HEK293T (cell line): ENCODE results near the gene MTERF2.

ENCODE experiments used
- CTCF ChIA-PET: fragments of 350-600 bp; formaldehyde crosslinking; extraction: SDS; loops from one replicate; lab custom pipeline; 2021; ENCODE audit warnings: antibody characterized with exemption, inconsistent platforms; lab: Yijun Ruan, JAX
- POLR2A ChIA-PET: fragments of 350-600 bp; formaldehyde crosslinking; extraction: SDS; loops from one replicate; lab custom pipeline; 2020; ENCODE audit warnings: antibody characterized with exemption, inconsistent platforms; lab: Yijun Ruan, JAX
- DNase-seq: peaks from one replicate; pipeline ENCODE4 v3.0.0; 2012; ENCODE audit warnings: mixed read lengths; ENCODE audit errors: extremely low spot score
- ARNT ChIP-seq: fragments of 450-650 bp; IDR thresholded peaks from 2 replicates; pipeline ENCODE4 v1.6.1; 2017; ENCODE audit warnings: mild to moderate bottlenecking
- BHLHE40 ChIP-seq: fragments of 450-650 bp; IDR thresholded peaks from 2 replicates; pipeline ENCODE4 v1.6.1; 2016; ENCODE audit warnings: mild to moderate bottlenecking, moderate library complexity, borderline replicate concordance
- CTBP1 ChIP-seq: fragments of 450-650 bp; IDR thresholded peaks from 2 replicates; pipeline ENCODE4 v1.6.1; 2016; ENCODE audit warnings: borderline replicate concordance
- ELF4 ChIP-seq: fragments of 450-650 bp; IDR thresholded peaks from 2 replicates; pipeline ENCODE4 v1.6.1; 2017; ENCODE audit warnings: antibody characterized with exemption
- FOXA1 ChIP-seq: fragments of 450-650 bp; IDR thresholded peaks from 2 replicates; pipeline ENCODE4 v1.6.1; 2016; ENCODE audit warnings: mild to moderate bottlenecking
- FOXK2 ChIP-seq: fragments of 450-650 bp; IDR thresholded peaks from 2 replicates; pipeline ENCODE4 v1.6.1; 2016; ENCODE audit warnings: mild to moderate bottlenecking
- FOXM1 ChIP-seq: fragments of 450-650 bp; IDR thresholded peaks from 2 replicates; pipeline ENCODE4 v1.6.1; 2017; ENCODE audit warnings: mild to moderate bottlenecking, borderline replicate concordance
- HDGF ChIP-seq: fragments of 450-650 bp; IDR thresholded peaks from 2 replicates; pipeline ENCODE4 v1.6.1; 2017; ENCODE audit warnings: antibody characterized with exemption, borderline replicate concordance
- L3MBTL2 ChIP-seq: fragments of 450-650 bp; conservative IDR thresholded peaks from 2 replicates; pipeline ENCODE4 v1.6.1; 2016; ENCODE audit warnings: mild to moderate bottlenecking
- LEF1 ChIP-seq: fragments of 450-650 bp; IDR thresholded peaks from 2 replicates; pipeline ENCODE4 v1.6.1; 2017; ENCODE audit warnings: mild to moderate bottlenecking, borderline replicate concordance
- NFRKB ChIP-seq: fragments of 450-650 bp; IDR thresholded peaks from 2 replicates; pipeline ENCODE4 v1.6.1; 2016; ENCODE audit warnings: mild to moderate bottlenecking, moderate library complexity
- PKNOX1 ChIP-seq: fragments of 450-650 bp; IDR thresholded peaks from 2 replicates; pipeline ENCODE4 v1.6.1; 2016
- SP1 ChIP-seq: fragments of 450-650 bp; IDR thresholded peaks from 2 replicates; pipeline ENCODE4 v1.6.1; 2017
- SUZ12 ChIP-seq: fragments of 450-650 bp; IDR thresholded peaks from 2 replicates; pipeline ENCODE4 v1.6.1; 2016; ENCODE audit warnings: mild to moderate bottlenecking
- TARDBP ChIP-seq: fragments of 450-650 bp; IDR thresholded peaks from 2 replicates; pipeline ENCODE4 v1.6.1; 2016
- ZNF384 ChIP-seq: fragments of 450-650 bp; IDR thresholded peaks from 2 replicates; pipeline ENCODE4 v1.6.1; 2016

MTERF2 gene

GRCh38 chr12:106976668-106977067 is 10.3 kb downstream of the MTERF2 start:
- ChIA-PET CTCF (interaction anchor here (0.6 kb wide), 1 partner anchor 955 kb away, joined by 3 read pairs; no protein-coding TSS in a partner anchor), POLR2A (interaction anchor here (1.0 to 2.7 kb wide), 2 partner anchors 11 to 117 kb away, joined by 3 to 15 read pairs; partner anchors contain the start of gene MTERF2)
- DNase-seq = no peak
- TF ChIP-seq LEF1 = no peak
- TF ChIP-seq TARDBP = no peak
- TF ChIP-seq SUZ12 = no peak
- TF ChIP-seq ELF4 = no peak
- no peak for TF ChIP-seq ZNF384
- TF ChIP-seq FOXM1 = no peak
- TF ChIP-seq CTBP1 = no peak
- TF ChIP-seq FOXK2 = no peak
- no peak for TF ChIP-seq BHLHE40
- no peak for TF ChIP-seq ARNT
- TF ChIP-seq FOXA1 = no peak
- TF ChIP-seq L3MBTL2 = no peak
- no peak for TF ChIP-seq HDGF
- TF ChIP-seq SP1 = no peak

- no peak for DNase-seq
- TF ChIP-seq PKNOX1 (no peak), HDGF (no peak), NFRKB (no peak)
- CTCF ChIA-PET = interaction anchor here (0.6 kb wide), 1 partner anchor 954 kb away, joined by 3 read pairs; no protein-coding TSS in a partner anchor
- POLR2A ChIA-PET = interaction anchor here (1.0 to 2.7 kb wide), 2 partner anchors 11 to 118 kb away, joined by 3 to 15 read pairs; partner anchors contain the start of gene MTERF2
These were observed 10.8 kb downstream of the MTERF2 start for GRCh38 chr12:106975993-106976658.

- no peak for DNase-seq
- TF ChIP-seq LEF1 (no peak), CTBP1 (no peak), SUZ12 (no peak), ZNF384 (no peak), SP1 (no peak), FOXM1 (no peak), L3MBTL2 (no peak), BHLHE40 (no peak), ELF4 (no peak), NFRKB (no peak), ARNT (no peak)
- CTCF ChIA-PET = no interaction called here
- POLR2A ChIA-PET = no interaction called here
These were observed 11.8 kb downstream of the MTERF2 start for GRCh38 chr12:106975098-106975497.

- ChIA-PET POLR2A (no interaction called here), CTCF (no interaction called here)
- DNase-seq = no peak
These were observed 12.4 kb downstream of the MTERF2 start for GRCh38 chr12:106974511-106974910.

GRCh38 chr12:106973545-106973944 is 13.4 kb downstream of the MTERF2 start:
- POLR2A ChIA-PET = no interaction called here
- TF ChIP-seq LEF1 (no peak), ZNF384 (no peak), FOXM1 (no peak), FOXK2 (no peak), SUZ12 (no peak), NFRKB (no peak), ELF4 (no peak), CTBP1 (no peak), ARNT (no peak), L3MBTL2 (no peak), HDGF (no peak), PKNOX1 (no peak), FOXA1 (no peak), BHLHE40 (no peak), SP1 (no peak)
- no peak for DNase-seq
- CTCF ChIA-PET = no interaction called here

More at GRCh38 chr12:106974511-106974910, 12.4 kb downstream of the MTERF2 start:
- TF ChIP-seq SUZ12 = no peak
- no peak for TF ChIP-seq BHLHE40
- no peak for TF ChIP-seq TARDBP
- TF ChIP-seq LEF1 = no peak
- TF ChIP-seq NFRKB = no peak
- no peak for TF ChIP-seq HDGF
- TF ChIP-seq L3MBTL2 = no peak
- TF ChIP-seq ZNF384 = no peak
- TF ChIP-seq FOXK2 = no peak
- no peak for TF ChIP-seq PKNOX1
- no peak for TF ChIP-seq FOXA1

- TF ChIP-seq TARDBP (no peak), PKNOX1 (no peak), L3MBTL2 (no peak), FOXK2 (no peak), CTBP1 (no peak), FOXA1 (no peak), NFRKB (no peak), ZNF384 (no peak), ELF4 (no peak), SP1 (no peak), HDGF (no peak), ARNT (no peak), FOXM1 (no peak), LEF1 (no peak), BHLHE40 (no peak), SUZ12 (no peak)
- ChIA-PET CTCF (no interaction called here), POLR2A (interaction anchor here (2.0 kb wide), 1 partner anchor 16 kb away, joined by 5 read pairs; the partner anchor contains the start of gene MTERF2)
- no peak for DNase-seq
These were observed 15.9 kb downstream of the MTERF2 start for GRCh38 chr12:106971065-106971464.
